Neural cell (in vitro differentiated cells): ENCODE data around the gene FOSL1. TPM values are rescaled to one million over a fixed set of nuclear protein-coding genes. Genes with fewer than 3 reads are reported as not detected.

Experiments used
- H2AFZ ChIP-seq: fragments of 200-600, 300-800 bp; sonication (generic), shearing (Covaris generic); 2 replicates; pipeline ENCODE4 v1.6.0; 2014; ENCODE audit warnings: low read depth, mild to moderate bottlenecking, antibody characterized with exemption, low read length, moderate library complexity
- H3F3A ChIP-seq: fragments of 200-600 bp; shearing (Covaris generic); 2 replicates; pipeline ENCODE4 v1.6.1; 2016; ENCODE audit warnings: mild to moderate bottlenecking, moderate library complexity, mixed read lengths, antibody characterized with exemption, low read length; ENCODE audit not compliant: insufficient read depth, poor library complexity, severe bottlenecking
- H3K27ac ChIP-seq: fragments of 200-600, 300-800 bp; sonication (generic), shearing (Covaris generic); 2 replicates; pipeline ENCODE4 v1.5.1; 2014; ENCODE audit warnings: mild to moderate bottlenecking, low read length, moderate library complexity
- H3K27me3 ChIP-seq: fragments of 300-800, 200-600 bp; sonication (generic), shearing (Covaris generic); 2 replicates; pipeline ENCODE4 v1.6.0; 2014; ENCODE audit warnings: mild to moderate bottlenecking, low read depth, low read length, moderate library complexity; ENCODE audit not compliant: insufficient read depth
- H3K36me3 ChIP-seq: fragments of 300-800, 200-600 bp; sonication (generic), shearing (Covaris generic); 2 replicates; pipeline ENCODE4 v1.5.1; 2014; ENCODE audit warnings: mild to moderate bottlenecking, antibody characterized with exemption, low read length, moderate library complexity; ENCODE audit not compliant: insufficient read depth
- H3K4me2 ChIP-seq: fragments of 300-800, 200-600 bp; sonication (generic), shearing (Covaris generic); 2 replicates; pipeline ENCODE4 v1.6.0; 2014; ENCODE audit warnings: mild to moderate bottlenecking, low read length
- H3K4me3 ChIP-seq: fragments of 300-800, 200-600 bp; sonication (generic), shearing (Covaris generic); 2 replicates; pipeline ENCODE4 v1.5.1; 2014; ENCODE audit warnings: mild to moderate bottlenecking, low read length, moderate library complexity
- H3K79me2 ChIP-seq: fragments of 200-600 bp; shearing (Covaris generic); replicated peaks from 2 replicates; pipeline ENCODE4 v1.6.0; 2014; ENCODE audit warnings: mild to moderate bottlenecking, low read length, moderate library complexity; ENCODE audit not compliant: insufficient read depth
- H3K9ac ChIP-seq: fragments of 300-800, 200-600 bp; sonication (generic), shearing (Covaris generic); 2 replicates; pipeline ENCODE4 v1.6.1; 2016; ENCODE audit warnings: mild to moderate bottlenecking, low read length, mixed read lengths
- H3K9me2 ChIP-seq: fragments of 200-600 bp; shearing (Covaris generic); 2 replicates; pipeline ENCODE4 v1.6.1; 2016; ENCODE audit warnings: mild to moderate bottlenecking, low read length, mixed read lengths; ENCODE audit not compliant: insufficient read depth
- H3K9me3 ChIP-seq: fragments of 200-600, 300-800 bp; sonication (generic), shearing (Covaris generic); 2 replicates; pipeline ENCODE4 v1.6.1; 2016; ENCODE audit warnings: mild to moderate bottlenecking, mixed run types, low read length, moderate library complexity, mixed read lengths
- H4K20me1 ChIP-seq: fragments of 200-600 bp; shearing (Covaris generic); 2 replicates; pipeline ENCODE4 v1.6.1; 2016; ENCODE audit warnings: mild to moderate bottlenecking, mixed run types; ENCODE audit not compliant: insufficient read depth
- EP300 ChIP-seq: fragments of 450-650 bp; conservative IDR thresholded peaks from 2 replicates; pipeline ENCODE4 v1.6.1; 2014; ENCODE audit warnings: antibody characterized with exemption, mild to moderate bottlenecking, moderate library complexity; ENCODE audit not compliant: poor library complexity, severe bottlenecking
- EZH2 ChIP-seq: fragments of 200-600, 300-800 bp; shearing (Covaris generic), sonication (generic); IDR thresholded peaks from 2 replicates; pipeline ENCODE4 v1.6.1; 2014; ENCODE audit warnings: antibody characterized with exemption, low read length, borderline replicate concordance, mild to moderate bottlenecking; ENCODE audit not compliant: insufficient read depth, poor library complexity, severe bottlenecking
- MXI1 ChIP-seq: fragments of 450-650 bp; conservative IDR thresholded peaks from 2 replicates; pipeline ENCODE4 v1.6.1; 2014; ENCODE audit warnings: antibody characterized with exemption, mild to moderate bottlenecking; ENCODE audit not compliant: poor library complexity, severe bottlenecking
- POLR2AphosphoS5 ChIP-seq: IDR thresholded peaks from 2 replicates; pipeline ENCODE4 v1.6.1; 2012
- RAD21 ChIP-seq: fragments of 450-650 bp; conservative IDR thresholded peaks from 2 replicates; pipeline ENCODE4 v1.6.1; 2014; ENCODE audit warnings: antibody characterized with exemption, mild to moderate bottlenecking, moderate library complexity
- SMC3 ChIP-seq: fragments of 450-650 bp; conservative IDR thresholded peaks from 2 replicates; pipeline ENCODE4 v1.6.1; 2014; ENCODE audit warnings: antibody characterized with exemption, mild to moderate bottlenecking, moderate library complexity; ENCODE audit not compliant: poor library complexity
- TAF1 ChIP-seq: IDR thresholded peaks from 2 replicates; pipeline ENCODE4 v1.6.1; 2012; ENCODE audit warnings: low read depth
- polyA plus RNA-seq: library from polyadenylated mRNA; depleted of rRNA; stranded (reverse); fragments of >200 nt; gene quantifications from 2 replicates; pipeline ENCODE4 v1.2.3, GENCODE V29; 2014
- TF ChIP-seq, protein P1 (sequence below): fragments of 450-650 bp; IDR thresholded peaks from 2 replicates; pipeline ENCODE4 v1.5.1; 2014; ENCODE audit warnings: antibody characterized with exemption, mild to moderate bottlenecking, moderate library complexity; ENCODE audit not compliant: poor library complexity, severe bottlenecking
- TF ChIP-seq, protein P2 (sequence below): IDR thresholded peaks from 2 replicates; pipeline ENCODE4 v1.6.1; 2012; ENCODE audit warnings: borderline replicate concordance

Gene FOSL1
- polyA plus RNA-seq, 1 donor from 2014 or later = not detected

GRCh38 chr11:65843811-65844210 is 56.4 kb downstream of the FOSL1 start:
- Histone ChIP-seq H4K20me1 (no peaks in the 10 kb centered on the region), H3K9ac (no peak overlapping the region)

GRCh38 chr11:65842144-65842543 is 58.0 kb downstream of the FOSL1 start:
- H3K9me3 ChIP-seq = no peaks in the 10 kb centered on the region
- no peak overlapping the region for H3K4me2 ChIP-seq
- no peak overlapping the region for H3K4me3 ChIP-seq
- no peaks in the 10 kb centered on the region for H3K27me3 ChIP-seq
- H4K20me1 ChIP-seq = no peaks in the 10 kb centered on the region
- H3K9ac ChIP-seq = no peak overlapping the region
- H2AFZ ChIP-seq = no peak overlapping the region
- H3K27ac ChIP-seq = no peak overlapping the region
- H3K9me2 ChIP-seq = no peaks in the 10 kb centered on the region
- H3K36me3 ChIP-seq = no peaks in the 10 kb centered on the region
- no peak for TF ChIP-seq EZH2
- H3F3A ChIP-seq = no peaks in the 10 kb centered on the region
- no peaks in the 10 kb centered on the region for H3K79me2 ChIP-seq

More at GRCh38 chr11:65843811-65844210, 56.4 kb downstream of the FOSL1 start:
- no peak overlapping the region for H3K4me2 ChIP-seq
- H3K9me3 ChIP-seq = no peaks in the 10 kb centered on the region
- H2AFZ ChIP-seq = no peak overlapping the region
- no peaks in the 10 kb centered on the region for H3K79me2 ChIP-seq
- H3F3A ChIP-seq = no peaks in the 10 kb centered on the region
- no peak overlapping the region for H3K27ac ChIP-seq
- no peaks in the 10 kb centered on the region for H3K9me2 ChIP-seq
- H3K36me3 ChIP-seq = no peaks in the 10 kb centered on the region
- TF ChIP-seq RAD21 (no peak), MXI1 (no peak), EP300 (no peak), EZH2 (no peak), SMC3 (no peak), TAF1 (no peak), POLR2AphosphoS5 (no peak)
- TF ChIP-seq, protein P1, sequence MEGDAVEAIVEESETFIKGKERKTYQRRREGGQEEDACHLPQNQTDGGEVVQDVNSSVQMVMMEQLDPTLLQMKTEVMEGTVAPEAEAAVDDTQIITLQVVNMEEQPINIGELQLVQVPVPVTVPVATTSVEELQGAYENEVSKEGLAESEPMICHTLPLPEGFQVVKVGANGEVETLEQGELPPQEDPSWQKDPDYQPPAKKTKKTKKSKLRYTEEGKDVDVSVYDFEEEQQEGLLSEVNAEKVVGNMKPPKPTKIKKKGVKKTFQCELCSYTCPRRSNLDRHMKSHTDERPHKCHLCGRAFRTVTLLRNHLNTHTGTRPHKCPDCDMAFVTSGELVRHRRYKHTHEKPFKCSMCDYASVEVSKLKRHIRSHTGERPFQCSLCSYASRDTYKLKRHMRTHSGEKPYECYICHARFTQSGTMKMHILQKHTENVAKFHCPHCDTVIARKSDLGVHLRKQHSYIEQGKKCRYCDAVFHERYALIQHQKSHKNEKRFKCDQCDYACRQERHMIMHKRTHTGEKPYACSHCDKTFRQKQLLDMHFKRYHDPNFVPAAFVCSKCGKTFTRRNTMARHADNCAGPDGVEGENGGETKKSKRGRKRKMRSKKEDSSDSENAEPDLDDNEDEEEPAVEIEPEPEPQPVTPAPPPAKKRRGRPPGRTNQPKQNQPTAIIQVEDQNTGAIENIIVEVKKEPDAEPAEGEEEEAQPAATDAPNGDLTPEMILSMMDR = no peak
- TF ChIP-seq, protein P2, sequence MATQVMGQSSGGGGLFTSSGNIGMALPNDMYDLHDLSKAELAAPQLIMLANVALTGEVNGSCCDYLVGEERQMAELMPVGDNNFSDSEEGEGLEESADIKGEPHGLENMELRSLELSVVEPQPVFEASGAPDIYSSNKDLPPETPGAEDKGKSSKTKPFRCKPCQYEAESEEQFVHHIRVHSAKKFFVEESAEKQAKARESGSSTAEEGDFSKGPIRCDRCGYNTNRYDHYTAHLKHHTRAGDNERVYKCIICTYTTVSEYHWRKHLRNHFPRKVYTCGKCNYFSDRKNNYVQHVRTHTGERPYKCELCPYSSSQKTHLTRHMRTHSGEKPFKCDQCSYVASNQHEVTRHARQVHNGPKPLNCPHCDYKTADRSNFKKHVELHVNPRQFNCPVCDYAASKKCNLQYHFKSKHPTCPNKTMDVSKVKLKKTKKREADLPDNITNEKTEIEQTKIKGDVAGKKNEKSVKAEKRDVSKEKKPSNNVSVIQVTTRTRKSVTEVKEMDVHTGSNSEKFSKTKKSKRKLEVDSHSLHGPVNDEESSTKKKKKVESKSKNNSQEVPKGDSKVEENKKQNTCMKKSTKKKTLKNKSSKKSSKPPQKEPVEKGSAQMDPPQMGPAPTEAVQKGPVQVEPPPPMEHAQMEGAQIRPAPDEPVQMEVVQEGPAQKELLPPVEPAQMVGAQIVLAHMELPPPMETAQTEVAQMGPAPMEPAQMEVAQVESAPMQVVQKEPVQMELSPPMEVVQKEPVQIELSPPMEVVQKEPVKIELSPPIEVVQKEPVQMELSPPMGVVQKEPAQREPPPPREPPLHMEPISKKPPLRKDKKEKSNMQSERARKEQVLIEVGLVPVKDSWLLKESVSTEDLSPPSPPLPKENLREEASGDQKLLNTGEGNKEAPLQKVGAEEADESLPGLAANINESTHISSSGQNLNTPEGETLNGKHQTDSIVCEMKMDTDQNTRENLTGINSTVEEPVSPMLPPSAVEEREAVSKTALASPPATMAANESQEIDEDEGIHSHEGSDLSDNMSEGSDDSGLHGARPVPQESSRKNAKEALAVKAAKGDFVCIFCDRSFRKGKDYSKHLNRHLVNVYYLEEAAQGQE = no peak
- H3K27me3 ChIP-seq = no peaks in the 10 kb centered on the region
- no peak overlapping the region for H3K4me3 ChIP-seq

Other genes with a start within 250 kb of the FOSL1 start
- gene RELA, start 237.5 kb downstream of the FOSL1 start, polyA plus RNA-seq = 19.3 and 19.5 TPM in 2 replicates
- 102 and 109 TPM in 2 replicates for gene KAT5, start 188.1 kb downstream of the FOSL1 start, polyA plus RNA-seq
- gene RNASEH2C, start 179.6 kb downstream of the FOSL1 start, polyA plus RNA-seq = 38.4 and 43.8 TPM in 2 replicates
- gene AP5B1, start 119.4 kb downstream of the FOSL1 start, polyA plus RNA-seq = 0.52 and 1.3 TPM in 2 replicates
- gene OVOL1, start 113.3 kb downstream of the FOSL1 start, polyA plus RNA-seq = not detected in 2 replicates
- 12.6 and 16.0 TPM in 2 replicates for gene SNX32, start 66.4 kb downstream of the FOSL1 start, polyA plus RNA-seq
- gene CFL1, start 42.2 kb downstream of the FOSL1 start, polyA plus RNA-seq = 1,633 and 1,984 TPM in 2 replicates
- 183 and 211 TPM in 2 replicates for gene MUS81, start 40.0 kb downstream of the FOSL1 start, polyA plus RNA-seq
- 0.50 and 0.67 TPM in 2 replicates for gene EFEMP2, start 27.6 kb downstream of the FOSL1 start, polyA plus RNA-seq
- not detected in 2 replicates for gene CTSW, start 20.6 kb downstream of the FOSL1 start, polyA plus RNA-seq
- gene FIBP, start 11.9 kb downstream of the FOSL1 start, polyA plus RNA-seq = 248 and 284 TPM in 2 replicates
- gene CCDC85B, start 9.7 kb downstream of the FOSL1 start, polyA plus RNA-seq = 28.5 TPM in 2 replicates
- gene C11orf68, start 18.7 kb upstream of the FOSL1 start, polyA plus RNA-seq = 13.3 and 20.4 TPM in 2 replicates
- 242 and 259 TPM in 2 replicates for gene DRAP1, start 19.0 kb upstream of the FOSL1 start, polyA plus RNA-seq
- gene TSGA10IP, start 45.1 kb upstream of the FOSL1 start, polyA plus RNA-seq = 0.34 and 0.53 TPM in 2 replicates
- gene SART1, start 61.3 kb upstream of the FOSL1 start, polyA plus RNA-seq = 34.9 and 38.4 TPM in 2 replicates
- gene EIF1AD, start 101.8 kb upstream of the FOSL1 start, polyA plus RNA-seq = 34.9 and 35.4 TPM in 2 replicates
- gene BANF1, start 102.1 kb upstream of the FOSL1 start, polyA plus RNA-seq = 41.6 and 60.0 TPM in 2 replicates
- gene CST6, start 111.6 kb upstream of the FOSL1 start, polyA plus RNA-seq = not detected in 2 replicates
- gene CATSPER1, start 126.1 kb upstream of the FOSL1 start, polyA plus RNA-seq = not detected in 2 replicates
- gene GAL3ST3, start 148.8 kb upstream of the FOSL1 start, polyA plus RNA-seq = 16.7 and 17.2 TPM in 2 replicates
- gene SF3B2, start 152.0 kb upstream of the FOSL1 start, polyA plus RNA-seq = 121 and 145 TPM in 2 replicates
- gene PACS1, start 169.9 kb upstream of the FOSL1 start, polyA plus RNA-seq = 12.1 and 14.4 TPM in 2 replicates